Ascending aorta (tissue), 2 donors: Measurements from ENCODE around the gene DYNLRB2. TPM values are rescaled to one million over a fixed set of nuclear protein-coding genes. Genes with fewer than 3 reads are reported as not detected.

Experiments used
- DNase-seq, 2 donors: peaks; one replicate each; pipeline ENCODE4 v3.0.0-alpha.2; 2019; ENCODE audit warnings: low spot score in 2 of 2
- H3K27ac ChIP-seq, 2 donors: fragments of 200-600 bp; sonication (generic); one replicate each; pipeline ENCODE4 v1.5.1; 2016 to 2017; ENCODE audit warnings: mild to moderate bottlenecking in 1 of 2
- H3K27me3 ChIP-seq: fragments of 200-600 bp; sonication (generic); one replicate; pipeline ENCODE4 v1.5.1; 2017
- H3K36me3 ChIP-seq, 2 donors: fragments of 200-600 bp; sonication (generic); one replicate each; pipeline ENCODE4 v1.5.1; 2016
- H3K4me1 ChIP-seq, 2 donors: fragments of 200-600 bp; sonication (generic); one replicate each; pipeline ENCODE4 v1.5.1; 2016 to 2017; ENCODE audit warnings: mild to moderate bottlenecking in 1 of 2
- H3K4me3 ChIP-seq, 2 donors: fragments of 200-600 bp; sonication (generic); one replicate each; pipeline ENCODE4 v1.5.1; 2016 to 2017; ENCODE audit warnings: mild to moderate bottlenecking in 1 of 2
- H3K9me3 ChIP-seq, 2 donors: fragments of 200-600 bp; sonication (generic); one replicate each; pipeline ENCODE4 v1.5.1; 2016
- CTCF ChIP-seq, 3 experiments: fragments of 200-600 bp in 2 of 3; fragments of 450-650 bp in 1 of 3; sonication (generic) in 2 of 3; IDR thresholded peaks; one replicate each; pipeline ENCODE4 v1.5.1; 2016 to 2019; ENCODE audit warnings: antibody characterized with exemption in 3 of 3, mild to moderate bottlenecking in 1 of 3, moderate library complexity in 1 of 3
- intact Hi-C: fragments of 100-400 bp; cut with DNase I; formaldehyde crosslinking; loops from one replicate; pipeline ENCODE4 v1.15.1; 2023
- total RNA-seq: library from RNA; depleted of rRNA; stranded (reverse); fragments of >200 nt; gene quantifications from one replicate; pipeline ENCODE4 v1.1.0, GENCODE V29; 2016

DYNLRB2 gene
- total RNA-seq, 1 donor from 2014 or later = not detected

DNA sequence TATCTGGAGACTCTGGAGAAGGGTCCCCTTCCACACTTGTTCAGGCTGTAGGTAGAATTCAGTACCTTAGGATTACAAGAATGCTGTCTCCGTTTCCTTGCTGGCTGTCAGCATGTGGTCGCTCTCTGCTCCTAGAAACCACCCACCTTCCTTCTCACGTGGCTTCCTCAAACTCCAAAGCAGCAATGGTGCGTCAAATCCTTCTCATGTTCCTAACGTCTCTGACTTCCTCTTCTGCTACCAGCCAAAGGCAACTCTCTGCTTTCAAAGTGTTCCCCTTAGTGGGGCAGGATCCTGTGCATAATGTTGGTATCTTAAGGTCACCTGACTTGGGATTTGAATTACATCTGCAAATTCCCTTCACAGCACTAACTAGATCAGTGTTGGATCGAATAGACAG, 30.9 kb upstream of the DYNLRB2 start:
- H3K27ac ChIP-seq = no peak overlapping the region
- H3K27me3 ChIP-seq = no peaks in the 10 kb centered on the region
- no peak for DNase-seq
- no peaks in the 10 kb centered on the region for H3K36me3 ChIP-seq
- no peaks in the 10 kb centered on the region for H3K4me1 ChIP-seq
- intact Hi-C loops = no loop called here
- TF ChIP-seq CTCF (IDR thresholded peaks at IDR 0.05) = no peak
- no peaks in the 10 kb centered on the region for H3K9me3 ChIP-seq
- no peak overlapping the region for H3K4me3 ChIP-seq

GRCh38 chr16:80511824-80512592, 28.8 kb upstream of the DYNLRB2 start:
- Histone ChIP-seq H3K36me3 (no peaks in the 10 kb centered on the region), H3K27ac (no peak overlapping the region), H3K27me3 (no peaks in the 10 kb centered on the region), H3K4me3 (no peak overlapping the region), H3K4me1 (no peaks in the 10 kb centered on the region), H3K9me3 (no peaks in the 10 kb centered on the region)
- intact Hi-C loops = no loop called here
- no peak for TF ChIP-seq CTCF (IDR thresholded peaks at IDR 0.05)
- DNase-seq = no peak

DNA sequence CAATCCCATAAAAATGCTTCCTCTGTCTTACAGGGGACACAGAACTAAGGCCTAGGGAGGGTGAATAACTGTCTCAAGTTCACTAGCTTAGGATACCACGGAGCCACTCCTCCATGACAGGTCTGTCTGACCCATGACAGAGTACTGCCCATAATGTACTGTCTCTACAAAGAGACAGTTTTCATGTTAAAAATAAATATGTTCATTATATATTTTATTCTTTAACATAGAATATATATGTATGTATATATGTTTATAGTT, 28.3 kb upstream of the DYNLRB2 start:
- no peak for TF ChIP-seq CTCF (IDR thresholded peaks at IDR 0.05)
- Histone ChIP-seq H3K27ac (no peak overlapping the region), H3K9me3 (no peaks in the 10 kb centered on the region), H3K27me3 (no peaks in the 10 kb centered on the region), H3K4me3 (no peak overlapping the region), H3K36me3 (no peaks in the 10 kb centered on the region), H3K4me1 (no peaks in the 10 kb centered on the region)
- DNase-seq = no peak
- intact Hi-C loops = no loop called here

- Histone ChIP-seq H3K36me3 (no peaks in the 10 kb centered on the region), H3K4me1 (no peaks in the 10 kb centered on the region), H3K27ac (no peak overlapping the region), H3K9me3 (no peaks in the 10 kb centered on the region), H3K27me3 (no peaks in the 10 kb centered on the region), H3K4me3 (no peak overlapping the region)
- DNase-seq = no peak
- intact Hi-C loops = no loop called here
- no peak for TF ChIP-seq CTCF (IDR thresholded peaks at IDR 0.05)
These were observed 25.4 kb upstream of the DYNLRB2 start for GRCh38 chr16:80515374-80515773.

DNA sequence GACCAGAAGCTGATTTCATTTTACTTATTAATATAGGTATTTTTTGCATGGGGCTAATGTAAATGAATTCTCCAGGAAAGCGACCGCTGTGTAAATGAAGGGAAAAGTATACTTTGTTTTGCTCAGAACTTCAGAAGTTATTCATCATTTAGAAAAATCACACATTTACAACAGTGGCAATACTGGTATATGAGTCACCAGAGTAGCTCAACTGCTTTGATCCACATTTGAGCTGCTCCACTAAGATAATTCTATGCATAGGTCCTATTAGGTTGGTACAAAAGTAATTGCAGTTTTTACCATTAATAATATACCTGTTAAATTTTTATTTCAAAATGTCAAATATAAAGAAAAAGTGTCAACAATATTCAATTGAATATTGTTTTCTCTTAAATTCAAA, 22.9 kb upstream of the DYNLRB2 start:
- no peaks in the 10 kb centered on the region for H3K27me3 ChIP-seq
- intact Hi-C loops = no loop called here
- H3K4me3 ChIP-seq = no peak overlapping the region
- TF ChIP-seq CTCF (IDR thresholded peaks at IDR 0.05) = no peak
- H3K9me3 ChIP-seq = no peaks in the 10 kb centered on the region
- no peak overlapping the region for H3K27ac ChIP-seq
- no peaks in the 10 kb centered on the region for H3K4me1 ChIP-seq
- DNase-seq = no peak
- H3K36me3 ChIP-seq = no peaks in the 10 kb centered on the region

- H3K9me3 ChIP-seq = no peaks in the 10 kb centered on the region
- intact Hi-C loops = no loop called here
- no peak for DNase-seq
- no peak for TF ChIP-seq CTCF (IDR thresholded peaks at IDR 0.05)
- no peaks in the 10 kb centered on the region for H3K27me3 ChIP-seq
- no peaks in the 10 kb centered on the region for H3K4me1 ChIP-seq
- H3K4me3 ChIP-seq = no peak overlapping the region
- H3K27ac ChIP-seq = no peak overlapping the region
- no peaks in the 10 kb centered on the region for H3K36me3 ChIP-seq
These were observed 22.4 kb upstream of the DYNLRB2 start for GRCh38 chr16:80518436-80518835.
